ENCODE data around the gene TRMT61B.

TRMT61B gene

DNA sequence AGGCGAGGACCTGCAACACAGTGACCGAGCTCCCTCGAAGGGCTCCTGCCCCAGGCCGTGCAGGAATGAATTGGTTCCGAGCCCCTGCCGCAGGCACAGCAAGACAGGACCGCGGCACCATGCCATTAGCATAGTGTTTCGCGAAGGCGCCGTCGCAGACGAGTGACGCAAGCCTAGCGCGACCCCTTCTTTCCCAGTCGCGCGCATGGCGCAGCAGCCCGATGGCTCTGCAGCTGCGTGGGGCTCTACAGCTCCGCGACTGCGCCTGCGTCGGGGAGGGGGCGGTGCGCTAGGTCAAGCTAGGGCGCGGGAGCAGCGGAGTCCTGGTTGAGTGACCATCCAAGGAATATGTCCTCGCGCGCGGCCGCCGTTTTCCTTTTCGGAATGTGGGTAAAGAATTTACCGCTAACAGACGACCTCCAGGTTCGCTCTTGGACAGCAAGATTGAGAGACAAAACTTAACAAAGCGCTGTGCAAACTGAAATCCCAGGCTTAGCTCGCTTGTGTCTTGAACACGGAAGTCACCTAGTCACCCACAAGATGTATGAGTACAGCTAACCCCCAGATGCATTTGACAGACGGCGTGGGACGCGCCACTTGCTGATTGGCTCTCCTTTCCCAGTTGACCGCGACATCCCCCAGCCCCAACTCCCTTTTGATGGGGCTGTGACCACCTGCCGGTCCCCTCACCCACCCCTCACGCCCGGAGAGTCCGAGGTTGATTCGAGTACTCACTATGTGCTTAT is at the start of gene TRMT61B:
Gene TRMT61B, minus strand, starts transcription at position 164 of the 746 bp plus-strand sequence. Its CDS starts 32 bp downstream, at position 132.
- TF ChIP-seq GLIS3 (CRISPR knock-in tag; IDR thresholded peaks at IDR 0.05) (no peak), ARNTL (CRISPR knock-in tag; IDR thresholded peaks at IDR 0.05; ENCODE audit: borderline replicate concordance, low read depth) (no peak), ZNF8 (CRISPR knock-in tag; IDR thresholded peaks at IDR 0.05) (no peak), ZNF70 (CRISPR knock-in tag; IDR thresholded peaks at IDR 0.05) (no peak), CSDC2 (CRISPR knock-in tag; IDR thresholded peaks at IDR 0.05) (0 out of 2 replicates have a peak, but pooled peaks have one; percentile 34), ZFP30 (CRISPR knock-in tag; IDR thresholded peaks at IDR 0.05) (no peak), ZFP3 (CRISPR knock-in tag; IDR thresholded peaks at IDR 0.05) (no peak), BACH2 (CRISPR knock-in tag; IDR thresholded peaks at IDR 0.05; ENCODE audit: borderline replicate concordance) (no peak), OSR1 (CRISPR knock-in tag; IDR thresholded peaks at IDR 0.05) (no peak), SNAI2 (CRISPR knock-in tag; IDR thresholded peaks at IDR 0.05) (no peak), TCF4 (CRISPR knock-in tag; IDR thresholded peaks at IDR 0.05; ENCODE audit: borderline replicate concordance) (no peak; the same call in 1 of the 2 replicates), RARB (CRISPR knock-in tag; IDR thresholded peaks at IDR 0.05) (no peak), ESRRG (CRISPR knock-in tag; IDR thresholded peaks at IDR 0.05) (no peak), ZNF565 (CRISPR knock-in tag; conservative IDR thresholded peaks at IDR 0.05; ENCODE audit: low read depth) (no peak), ZC3H10 (CRISPR knock-in tag; IDR thresholded peaks at IDR 0.05) (no peak), PPARA (CRISPR knock-in tag; IDR thresholded peaks at IDR 0.05; ENCODE audit: borderline replicate concordance) (no peak), ISL1 (CRISPR knock-in tag; IDR thresholded peaks at IDR 0.05) (no peak), TOX (CRISPR knock-in tag; IDR thresholded peaks at IDR 0.05; ENCODE audit: borderline replicate concordance) (no peak)
- TF ChIP-seq, protein P1, sequence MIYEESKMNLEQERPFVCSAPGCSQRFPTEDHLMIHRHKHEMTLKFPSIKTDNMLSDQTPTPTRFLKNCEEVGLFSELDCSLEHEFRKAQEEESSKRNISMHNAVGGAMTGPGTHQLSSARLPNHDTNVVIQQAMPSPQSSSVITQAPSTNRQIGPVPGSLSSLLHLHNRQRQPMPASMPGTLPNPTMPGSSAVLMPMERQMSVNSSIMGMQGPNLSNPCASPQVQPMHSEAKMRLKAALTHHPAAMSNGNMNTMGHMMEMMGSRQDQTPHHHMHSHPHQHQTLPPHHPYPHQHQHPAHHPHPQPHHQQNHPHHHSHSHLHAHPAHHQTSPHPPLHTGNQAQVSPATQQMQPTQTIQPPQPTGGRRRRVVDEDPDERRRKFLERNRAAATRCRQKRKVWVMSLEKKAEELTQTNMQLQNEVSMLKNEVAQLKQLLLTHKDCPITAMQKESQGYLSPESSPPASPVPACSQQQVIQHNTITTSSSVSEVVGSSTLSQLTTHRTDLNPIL (CRISPR knock-in tag; IDR thresholded peaks at IDR 0.05; ENCODE audit: low read depth) = no peak
- TF ChIP-seq, protein P2, sequence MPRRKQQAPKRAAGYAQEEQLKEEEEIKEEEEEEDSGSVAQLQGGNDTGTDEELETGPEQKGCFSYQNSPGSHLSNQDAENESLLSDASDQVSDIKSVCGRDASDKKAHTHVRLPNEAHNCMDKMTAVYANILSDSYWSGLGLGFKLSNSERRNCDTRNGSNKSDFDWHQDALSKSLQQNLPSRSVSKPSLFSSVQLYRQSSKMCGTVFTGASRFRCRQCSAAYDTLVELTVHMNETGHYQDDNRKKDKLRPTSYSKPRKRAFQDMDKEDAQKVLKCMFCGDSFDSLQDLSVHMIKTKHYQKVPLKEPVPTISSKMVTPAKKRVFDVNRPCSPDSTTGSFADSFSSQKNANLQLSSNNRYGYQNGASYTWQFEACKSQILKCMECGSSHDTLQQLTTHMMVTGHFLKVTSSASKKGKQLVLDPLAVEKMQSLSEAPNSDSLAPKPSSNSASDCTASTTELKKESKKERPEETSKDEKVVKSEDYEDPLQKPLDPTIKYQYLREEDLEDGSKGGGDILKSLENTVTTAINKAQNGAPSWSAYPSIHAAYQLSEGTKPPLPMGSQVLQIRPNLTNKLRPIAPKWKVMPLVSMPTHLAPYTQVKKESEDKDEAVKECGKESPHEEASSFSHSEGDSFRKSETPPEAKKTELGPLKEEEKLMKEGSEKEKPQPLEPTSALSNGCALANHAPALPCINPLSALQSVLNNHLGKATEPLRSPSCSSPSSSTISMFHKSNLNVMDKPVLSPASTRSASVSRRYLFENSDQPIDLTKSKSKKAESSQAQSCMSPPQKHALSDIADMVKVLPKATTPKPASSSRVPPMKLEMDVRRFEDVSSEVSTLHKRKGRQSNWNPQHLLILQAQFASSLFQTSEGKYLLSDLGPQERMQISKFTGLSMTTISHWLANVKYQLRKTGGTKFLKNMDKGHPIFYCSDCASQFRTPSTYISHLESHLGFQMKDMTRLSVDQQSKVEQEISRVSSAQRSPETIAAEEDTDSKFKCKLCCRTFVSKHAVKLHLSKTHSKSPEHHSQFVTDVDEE (CRISPR knock-in tag; IDR thresholded peaks at IDR 0.05) = 0 out of 2 replicates have a peak, but pooled peaks have one; percentile 58
- TF ChIP-seq, protein P3, sequence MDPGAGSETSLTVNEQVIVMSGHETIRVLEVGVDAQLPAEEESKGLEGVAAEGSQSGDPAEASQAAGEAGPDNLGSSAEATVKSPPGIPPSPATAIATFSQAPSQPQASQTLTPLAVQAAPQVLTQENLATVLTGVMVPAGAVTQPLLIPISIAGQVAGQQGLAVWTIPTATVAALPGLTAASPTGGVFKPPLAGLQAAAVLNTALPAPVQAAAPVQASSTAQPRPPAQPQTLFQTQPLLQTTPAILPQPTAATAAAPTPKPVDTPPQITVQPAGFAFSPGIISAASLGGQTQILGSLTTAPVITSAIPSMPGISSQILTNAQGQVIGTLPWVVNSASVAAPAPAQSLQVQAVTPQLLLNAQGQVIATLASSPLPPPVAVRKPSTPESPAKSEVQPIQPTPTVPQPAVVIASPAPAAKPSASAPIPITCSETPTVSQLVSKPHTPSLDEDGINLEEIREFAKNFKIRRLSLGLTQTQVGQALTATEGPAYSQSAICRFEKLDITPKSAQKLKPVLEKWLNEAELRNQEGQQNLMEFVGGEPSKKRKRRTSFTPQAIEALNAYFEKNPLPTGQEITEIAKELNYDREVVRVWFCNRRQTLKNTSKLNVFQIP (CRISPR knock-in tag; IDR thresholded peaks at IDR 0.05; ENCODE audit: borderline replicate concordance, low read depth) = peak; percentile 84; the same call in 1 of the 2 replicates
- TF ChIP-seq, protein P4, sequence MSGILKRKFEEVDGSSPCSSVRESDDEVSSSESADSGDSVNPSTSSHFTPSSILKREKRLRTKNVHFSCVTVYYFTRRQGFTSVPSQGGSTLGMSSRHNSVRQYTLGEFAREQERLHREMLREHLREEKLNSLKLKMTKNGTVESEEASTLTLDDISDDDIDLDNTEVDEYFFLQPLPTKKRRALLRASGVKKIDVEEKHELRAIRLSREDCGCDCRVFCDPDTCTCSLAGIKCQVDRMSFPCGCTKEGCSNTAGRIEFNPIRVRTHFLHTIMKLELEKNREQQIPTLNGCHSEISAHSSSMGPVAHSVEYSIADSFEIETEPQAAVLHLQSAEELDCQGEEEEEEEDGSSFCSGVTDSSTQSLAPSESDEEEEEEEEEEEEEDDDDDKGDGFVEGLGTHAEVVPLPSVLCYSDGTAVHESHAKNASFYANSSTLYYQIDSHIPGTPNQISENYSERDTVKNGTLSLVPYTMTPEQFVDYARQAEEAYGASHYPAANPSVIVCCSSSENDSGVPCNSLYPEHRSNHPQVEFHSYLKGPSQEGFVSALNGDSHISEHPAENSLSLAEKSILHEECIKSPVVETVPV (CRISPR knock-in tag; IDR thresholded peaks at IDR 0.05) = no peak
- TF ChIP-seq, protein P5, sequence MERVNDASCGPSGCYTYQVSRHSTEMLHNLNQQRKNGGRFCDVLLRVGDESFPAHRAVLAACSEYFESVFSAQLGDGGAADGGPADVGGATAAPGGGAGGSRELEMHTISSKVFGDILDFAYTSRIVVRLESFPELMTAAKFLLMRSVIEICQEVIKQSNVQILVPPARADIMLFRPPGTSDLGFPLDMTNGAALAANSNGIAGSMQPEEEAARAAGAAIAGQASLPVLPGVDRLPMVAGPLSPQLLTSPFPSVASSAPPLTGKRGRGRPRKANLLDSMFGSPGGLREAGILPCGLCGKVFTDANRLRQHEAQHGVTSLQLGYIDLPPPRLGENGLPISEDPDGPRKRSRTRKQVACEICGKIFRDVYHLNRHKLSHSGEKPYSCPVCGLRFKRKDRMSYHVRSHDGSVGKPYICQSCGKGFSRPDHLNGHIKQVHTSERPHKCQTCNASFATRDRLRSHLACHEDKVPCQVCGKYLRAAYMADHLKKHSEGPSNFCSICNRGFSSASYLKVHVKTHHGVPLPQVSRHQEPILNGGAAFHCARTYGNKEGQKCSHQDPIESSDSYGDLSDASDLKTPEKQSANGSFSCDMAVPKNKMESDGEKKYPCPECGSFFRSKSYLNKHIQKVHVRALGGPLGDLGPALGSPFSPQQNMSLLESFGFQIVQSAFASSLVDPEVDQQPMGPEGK (CRISPR knock-in tag; IDR thresholded peaks at IDR 0.05; ENCODE audit: borderline replicate concordance) = no peak

DNA sequence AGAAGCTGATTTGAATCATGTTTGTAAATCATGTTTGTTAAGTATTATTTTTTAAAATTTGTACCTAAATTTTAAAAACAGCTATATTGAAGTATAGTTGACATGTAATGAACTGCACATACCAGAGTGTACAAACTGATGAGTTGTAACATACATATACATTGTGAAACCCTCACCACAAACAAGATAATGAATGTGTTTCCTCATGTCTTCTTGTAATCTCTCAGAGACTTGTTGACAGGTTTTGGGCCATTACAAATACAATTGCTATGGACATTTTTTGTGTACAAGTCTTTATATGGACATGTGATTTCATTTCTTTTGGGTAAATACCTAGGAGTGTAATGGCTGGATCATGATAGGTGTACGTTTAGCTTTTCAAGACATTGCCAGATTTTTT is 45.8 kb upstream of the TRMT61B start:
- no peak for ATAC-seq
- TF ChIP-seq PPARA (CRISPR knock-in tag; IDR thresholded peaks at IDR 0.05; ENCODE audit: borderline replicate concordance) (no peak), RARB (CRISPR knock-in tag; IDR thresholded peaks at IDR 0.05) (no peak), ZNF8 (CRISPR knock-in tag; IDR thresholded peaks at IDR 0.05) (no peak), OSR1 (CRISPR knock-in tag; IDR thresholded peaks at IDR 0.05) (no peak), ESRRG (CRISPR knock-in tag; IDR thresholded peaks at IDR 0.05) (no peak), CSDC2 (CRISPR knock-in tag; IDR thresholded peaks at IDR 0.05) (no peak), TCF4 (CRISPR knock-in tag; IDR thresholded peaks at IDR 0.05; ENCODE audit: borderline replicate concordance) (no peak)
- TF ChIP-seq, protein P3 (CRISPR knock-in tag; IDR thresholded peaks at IDR 0.05; ENCODE audit: borderline replicate concordance, low read depth) = no peak
- TF ChIP-seq, protein P2 (CRISPR knock-in tag; IDR thresholded peaks at IDR 0.05) = no peak
- TF ChIP-seq, protein P1 (CRISPR knock-in tag; IDR thresholded peaks at IDR 0.05; ENCODE audit: low read depth) = no peak

More for the DNA sequence above, at the start of gene TRMT61B:
- peak; percentile 100 for ATAC-seq

Measured in SK-N-SH treated with all-trans-retinoic acid at 6 μM for 48 hours (cell line).